NK-92 treated with Interleukin-12 subunit alpha and Interleukin-12 subunit beta, amount 100 ng/mL, for 24 hours (cell line): ENCODE results near the gene SLC30A7.
A peak's percentile ranks its signal among the peaks of the same experiment; 100 is the strongest.
"Not testable (repeated sequence)": the region's sequence is repeated elsewhere in the genome, so short reads cannot be mapped to it uniquely, and the experiment has no call there.

Source experiments
- DNase-seq: peaks from one replicate; lab custom pipeline; 2025; lab: John Stamatoyannopoulos, UW

Gene SLC30A7

DNA sequence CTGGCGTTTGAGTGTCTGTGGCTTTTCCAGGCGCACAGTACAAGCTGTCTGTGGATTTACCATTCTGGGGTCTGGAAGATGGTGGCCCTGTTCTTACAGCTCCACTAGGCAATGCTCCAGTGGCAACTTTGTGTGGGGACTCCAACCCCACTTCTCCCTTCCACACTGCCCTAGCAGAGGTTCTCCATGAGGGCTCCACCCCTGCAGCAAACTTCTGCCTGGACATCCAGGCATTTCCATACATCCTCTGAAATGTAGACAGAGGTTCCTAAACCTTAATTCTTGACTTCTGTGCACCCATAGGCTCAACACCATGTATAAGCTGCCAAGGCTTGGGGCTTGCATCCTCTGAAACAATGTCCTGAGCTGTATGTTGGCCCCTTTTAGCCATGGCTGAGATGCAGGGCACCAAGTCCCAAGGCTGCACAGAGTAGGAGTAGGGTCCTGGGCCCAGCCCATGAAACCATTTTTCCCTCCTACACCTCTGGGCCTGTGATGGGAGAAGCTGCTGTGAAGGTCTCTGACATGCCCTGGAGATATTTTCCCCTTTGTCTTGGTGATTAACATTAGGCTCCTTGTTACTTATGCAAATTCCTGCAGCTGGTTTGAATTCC, 5.9 kb upstream of the SLC30A7 start:
- DNase-seq: not testable (repeated sequence)

DNA sequence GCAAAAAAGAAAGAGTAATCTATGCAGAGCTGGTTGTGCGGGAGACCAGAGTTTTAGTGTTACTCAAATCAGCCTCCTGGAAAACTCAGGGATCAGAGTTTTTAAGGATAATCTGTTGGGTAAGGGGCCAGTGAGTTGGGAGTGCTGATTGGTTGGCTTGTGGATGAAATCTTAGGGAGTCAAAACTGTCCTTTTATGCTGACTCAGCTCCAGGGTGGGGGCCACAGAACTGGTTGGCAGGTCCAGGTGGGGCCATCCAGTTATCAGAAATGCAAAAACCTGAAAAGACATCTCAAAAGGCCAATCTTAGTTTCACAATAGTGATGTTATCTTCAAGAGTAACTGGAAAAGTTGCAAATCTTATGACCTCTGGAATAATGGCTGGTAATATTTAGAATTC, 4.5 kb upstream of the SLC30A7 start:
- no peak for DNase-seq

DNA sequence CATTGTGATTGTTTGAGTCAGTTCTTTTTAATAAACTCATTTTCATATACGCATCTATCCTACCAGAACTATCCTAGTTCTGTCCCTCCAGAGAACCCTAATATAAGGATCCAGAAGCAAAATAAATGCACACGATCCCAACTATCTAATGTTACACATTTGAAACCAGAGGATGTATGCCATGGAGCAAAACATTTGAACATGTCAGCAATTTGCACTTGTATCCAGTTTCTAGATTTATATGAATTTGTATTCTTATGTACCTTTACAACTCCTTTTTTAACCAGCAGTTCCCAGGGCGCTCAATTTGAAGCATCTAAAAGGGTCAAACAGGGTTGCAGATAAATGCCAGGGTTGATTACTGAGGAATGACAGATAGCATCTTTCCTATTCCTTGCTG, 3.3 kb upstream of the SLC30A7 start:
- no peak for DNase-seq

DNA sequence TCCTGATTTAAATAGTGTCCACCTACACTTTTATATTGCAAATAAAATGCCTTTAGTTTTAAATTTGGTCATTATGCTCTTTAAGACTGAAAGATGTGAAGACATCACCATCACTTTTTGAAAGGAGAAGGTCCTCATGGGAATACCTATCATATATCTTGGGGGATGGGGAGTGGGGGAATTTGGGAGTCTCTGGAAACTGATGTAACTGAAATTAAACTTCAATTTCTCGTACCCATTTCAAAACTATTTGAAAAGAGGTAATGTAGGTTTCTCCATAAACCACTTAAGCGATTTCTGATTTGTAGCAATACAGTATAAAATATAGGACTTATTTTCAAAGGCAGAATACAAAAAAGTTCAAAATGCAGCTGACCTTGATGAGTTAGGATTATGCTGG, 2.2 kb upstream of the SLC30A7 start:
- no peak for DNase-seq

DNA sequence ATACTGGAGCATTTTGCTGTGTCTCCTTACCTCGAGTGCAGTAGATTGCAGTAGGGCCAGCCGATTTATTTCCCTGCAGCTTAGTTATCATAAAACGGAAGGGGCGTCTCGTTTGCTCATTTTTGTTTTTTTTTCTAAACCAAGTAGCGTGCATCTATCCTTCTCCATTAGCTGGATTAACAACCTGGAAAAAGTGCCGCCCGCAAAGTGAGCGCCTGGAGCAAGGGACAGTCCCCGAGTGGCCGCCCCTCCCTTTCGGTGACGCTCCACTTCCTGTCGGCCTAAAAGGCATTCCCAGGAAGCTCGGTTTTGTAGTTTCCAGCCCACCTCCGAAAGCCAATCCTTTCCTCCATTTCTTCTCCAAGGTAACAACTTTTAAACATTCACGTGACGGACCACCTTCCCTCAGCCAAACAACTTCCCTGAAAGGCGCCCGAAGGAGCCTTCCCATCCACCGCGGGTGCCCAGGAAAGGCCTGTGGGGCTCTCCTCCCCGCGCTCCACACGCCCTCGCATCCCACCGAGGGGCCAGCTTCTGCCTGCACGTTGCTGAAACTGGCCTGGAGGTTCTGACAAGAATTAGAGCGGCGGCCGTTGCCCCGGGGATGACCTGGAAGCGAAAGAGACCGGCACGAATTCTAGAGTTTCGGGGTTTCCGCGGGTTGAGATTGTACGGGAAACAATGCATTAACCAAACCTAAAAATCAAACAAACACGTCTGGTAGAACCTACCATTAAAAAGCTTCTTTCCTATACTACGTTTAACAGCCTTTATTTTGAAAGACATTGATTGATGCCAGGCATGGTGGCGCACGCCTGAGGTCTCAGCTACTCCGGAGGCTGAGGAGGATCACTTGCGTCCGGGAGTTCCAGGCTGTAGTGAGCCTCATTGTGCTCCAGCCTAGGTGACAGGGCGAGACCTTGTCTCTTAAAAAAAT, 1.0 kb upstream of the SLC30A7 start, which contains the start of gene EXTL2:
Gene EXTL2 (minus strand): TSS at position 240 of the 937 bp plus-strand sequence. CDS start 6,085 bp downstream, outside the sequence.
- peak; percentile 62 for DNase-seq

DNA sequence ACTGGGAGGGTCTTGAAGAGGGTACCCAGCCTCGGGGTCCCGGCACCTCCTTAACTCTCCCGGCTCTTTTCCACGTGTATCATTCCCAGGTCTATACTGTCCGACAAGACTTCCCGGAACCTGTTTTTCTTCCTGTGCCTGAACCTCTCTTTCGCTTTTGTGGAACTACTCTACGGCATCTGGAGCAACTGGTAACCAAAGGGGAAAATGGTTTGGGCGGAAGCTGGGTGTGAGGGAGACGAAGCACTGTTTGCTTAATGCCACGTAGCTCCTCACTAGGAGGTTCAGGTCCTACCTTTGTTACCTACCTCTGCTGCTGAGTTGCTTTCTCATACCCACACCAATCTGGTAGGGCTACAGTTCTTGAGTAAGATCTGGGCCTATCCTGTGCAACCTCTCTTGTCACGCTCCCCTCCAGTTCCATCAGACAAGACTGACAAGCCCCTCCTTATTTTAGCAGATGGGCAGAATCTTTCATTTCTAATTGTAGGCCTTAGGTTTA, 642 bp downstream of the SLC30A7 start:
- DNase-seq: peak; percentile 21

DNA sequence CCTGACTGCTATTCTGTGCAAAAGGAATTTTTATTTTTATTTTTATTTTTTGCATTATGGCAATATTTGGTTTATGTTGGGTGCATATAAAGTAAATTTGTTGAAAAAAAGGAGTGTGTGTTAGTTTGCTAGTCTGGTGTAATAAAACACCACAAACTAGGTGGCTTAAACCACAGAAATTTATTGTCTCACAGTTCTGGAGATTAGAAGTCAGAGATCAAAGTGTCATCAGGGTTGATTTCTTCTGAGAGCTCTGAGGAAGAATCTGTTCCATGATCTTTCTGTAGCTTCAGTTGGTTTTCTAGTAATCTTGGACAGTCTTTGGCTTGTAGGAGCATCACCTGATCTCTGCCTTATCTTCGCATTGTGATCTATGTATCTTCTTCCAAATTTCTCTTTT, 6.5 kb downstream of the SLC30A7 start:
- no peak for DNase-seq

DNA sequence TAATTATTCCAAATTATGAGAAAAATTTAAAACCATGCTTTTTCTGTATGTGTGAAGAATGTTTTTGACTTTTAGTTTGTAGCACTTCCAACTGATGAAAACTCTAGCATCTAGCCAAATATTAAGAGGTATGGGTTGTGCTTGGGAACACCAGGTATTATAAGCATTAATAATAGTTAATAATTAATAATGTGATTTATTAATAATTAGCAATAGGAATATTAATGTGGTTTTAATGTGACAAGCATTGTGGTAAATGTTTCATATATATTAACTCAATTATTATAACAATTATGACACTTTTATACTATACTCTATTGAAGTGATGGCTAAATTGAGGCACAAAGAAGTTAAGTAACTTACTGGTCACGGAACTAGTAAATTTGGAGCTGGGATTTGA, 7.9 kb downstream of the SLC30A7 start:
- no peak for DNase-seq

DNA sequence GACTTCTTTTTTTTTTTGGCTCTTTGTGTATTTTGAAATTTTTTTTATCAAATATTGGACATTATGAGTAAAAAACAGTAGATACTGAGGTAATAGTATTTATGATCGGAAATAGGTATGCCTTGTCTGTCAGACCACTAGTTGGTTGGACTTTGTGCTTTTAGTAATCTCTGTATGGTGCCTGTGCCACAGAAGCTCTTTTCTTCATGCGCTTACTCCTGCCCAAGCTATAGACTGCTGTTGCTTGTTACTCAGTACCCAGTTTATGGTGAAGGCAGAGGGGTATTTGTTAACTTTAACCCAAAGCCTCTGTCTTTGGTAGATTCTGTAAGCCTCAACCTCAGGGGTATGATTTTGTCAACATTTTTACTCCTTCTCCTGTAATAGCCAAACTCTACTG, 8.6 kb downstream of the SLC30A7 start:
- DNase-seq: no peak

DNA sequence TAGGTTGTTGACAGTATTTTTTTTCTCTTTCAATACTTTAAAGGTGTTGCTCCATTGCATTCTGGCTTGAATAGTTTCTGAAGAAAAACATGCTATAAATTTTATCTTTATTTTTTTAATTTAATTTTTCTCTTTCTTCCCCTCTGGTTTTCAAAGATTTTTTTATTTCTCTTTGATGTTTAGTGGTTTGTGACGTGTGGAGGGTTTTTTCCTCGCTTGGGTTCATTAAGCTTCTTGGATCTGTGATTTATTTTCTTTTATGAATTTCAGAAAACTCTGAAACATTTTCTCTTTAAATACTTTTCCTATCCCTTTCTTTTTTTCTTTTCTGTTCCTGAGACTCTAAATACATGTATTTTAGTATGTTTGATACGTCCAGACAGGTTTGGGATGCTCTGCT, 9.3 kb downstream of the SLC30A7 start:
- no peak for DNase-seq

DNA sequence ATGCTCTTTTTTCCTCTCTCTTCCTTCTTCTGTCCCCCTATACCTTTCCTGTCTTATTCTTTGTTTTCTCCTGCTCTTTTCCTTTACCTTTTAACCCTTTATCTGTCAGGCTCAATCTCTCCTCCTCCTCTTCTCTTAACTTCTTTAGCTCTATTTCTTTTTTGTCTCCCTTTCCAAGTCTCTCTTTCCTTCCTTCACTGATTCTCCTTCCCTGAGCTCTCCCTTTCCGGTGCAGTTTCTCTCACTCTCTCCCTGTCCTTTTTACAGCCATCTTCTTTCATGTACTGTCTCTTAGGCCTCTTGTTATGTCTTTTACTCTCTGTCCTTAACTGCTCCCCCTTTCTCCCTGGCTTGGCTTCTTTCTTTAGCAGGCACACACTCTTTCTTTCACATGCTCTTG, 12.0 kb downstream of the SLC30A7 start:
- DNase-seq: no peak

DNA sequence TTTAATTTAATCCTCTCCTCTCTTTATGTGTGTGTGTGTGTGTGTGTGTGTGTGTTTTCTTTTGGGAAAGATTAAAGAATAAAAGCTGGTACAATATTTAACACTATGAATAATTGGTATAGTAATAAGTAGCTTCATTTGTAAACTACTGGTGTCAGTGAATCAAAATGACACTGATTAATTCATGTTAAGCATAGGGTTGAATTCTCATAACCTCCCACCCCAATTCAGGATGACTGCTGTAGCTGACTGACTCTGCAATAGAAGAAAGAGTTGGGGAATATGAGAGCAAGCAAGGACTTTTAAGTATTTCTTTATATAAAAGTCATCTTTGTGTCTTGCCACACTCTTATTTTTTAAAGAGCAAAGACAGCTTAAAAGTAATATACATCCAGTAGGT, 13.1 kb downstream of the SLC30A7 start:
- DNase-seq: no peak

DNA sequence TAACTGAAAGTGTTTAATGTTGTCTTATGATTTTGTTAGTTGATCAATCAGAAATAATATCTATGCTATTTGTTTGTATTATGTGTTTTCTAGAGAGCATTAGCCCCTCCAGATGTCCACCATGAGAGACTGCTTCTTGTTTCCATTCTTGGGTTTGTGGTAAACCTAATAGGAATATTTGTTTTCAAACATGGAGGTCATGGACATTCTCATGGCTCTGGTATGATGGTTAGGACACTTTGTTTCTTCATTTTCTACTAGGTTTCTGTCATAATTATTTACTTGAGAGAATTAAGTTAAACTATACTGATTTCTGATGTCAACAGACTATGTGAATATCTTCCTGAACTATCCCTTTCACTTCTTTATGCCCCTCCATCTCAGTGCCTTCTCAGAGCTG, 16.1 kb downstream of the SLC30A7 start:
- no peak for DNase-seq

DNA sequence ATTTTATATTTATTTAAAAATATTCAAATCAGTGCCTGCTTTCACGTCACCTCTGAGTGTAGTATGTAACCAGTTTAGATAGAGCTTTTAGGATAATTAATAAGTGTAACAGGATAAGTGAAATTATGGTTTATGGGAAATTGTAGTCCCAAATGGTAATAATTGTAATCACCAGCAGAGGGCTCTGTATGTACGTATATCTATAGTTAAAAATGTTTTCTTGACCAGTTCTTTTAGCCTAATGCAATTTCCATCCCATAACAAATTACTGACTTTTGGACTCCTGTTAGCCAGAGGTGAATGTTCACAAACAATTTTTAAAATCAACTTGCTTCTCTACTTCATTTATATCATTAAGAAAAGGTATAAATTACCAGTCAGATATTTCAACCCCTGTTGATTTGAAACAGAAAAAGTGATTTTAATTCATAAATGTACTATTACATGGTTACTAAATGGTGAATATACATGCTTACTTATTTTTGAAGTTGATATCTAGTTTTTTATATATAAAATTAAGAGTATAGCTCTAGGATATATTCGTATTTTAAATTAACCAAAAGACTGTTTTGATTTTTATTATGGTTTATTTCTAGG, 25.3 kb downstream of the SLC30A7 start:
- DNase-seq: no peak

DNA sequence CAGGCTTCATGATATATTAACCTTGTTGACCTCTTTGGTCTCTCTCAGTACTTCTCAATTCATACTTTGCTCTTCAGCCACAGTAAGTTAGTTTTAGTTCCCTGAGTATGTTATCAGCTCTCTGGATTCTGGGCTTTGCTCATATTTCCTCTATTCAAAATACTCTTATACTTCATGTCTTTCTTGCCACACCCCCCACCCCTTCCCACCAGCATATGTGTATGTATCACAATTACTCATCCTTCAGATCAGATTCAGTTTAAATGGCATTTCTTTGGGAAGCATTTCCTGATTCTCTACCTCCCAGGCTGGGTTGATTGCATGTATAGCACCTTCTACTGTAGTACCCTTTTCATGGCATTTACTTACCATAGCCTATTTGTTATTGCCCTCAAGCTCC, 28.3 kb downstream of the SLC30A7 start:
- no peak for DNase-seq

DNA sequence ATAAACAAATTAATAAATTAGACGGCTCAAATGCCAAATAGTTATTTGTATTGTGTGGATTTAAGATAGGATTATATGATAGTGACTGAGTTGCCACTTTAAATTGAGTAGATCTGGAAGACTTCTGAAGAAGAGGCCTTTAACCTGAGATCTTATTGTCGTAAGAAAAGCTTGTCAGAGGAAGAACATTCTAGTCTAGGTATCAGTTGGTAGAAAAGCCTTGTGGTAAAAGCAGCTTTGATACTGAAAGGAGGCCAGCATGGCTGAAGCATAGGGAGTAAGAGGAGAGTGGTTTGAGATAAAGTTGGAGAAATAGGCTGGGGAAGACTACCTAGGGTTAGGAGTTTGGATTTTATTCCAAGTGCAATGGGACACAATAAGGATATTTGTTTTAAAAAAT, 29.1 kb downstream of the SLC30A7 start:
- DNase-seq: no peak

DNA sequence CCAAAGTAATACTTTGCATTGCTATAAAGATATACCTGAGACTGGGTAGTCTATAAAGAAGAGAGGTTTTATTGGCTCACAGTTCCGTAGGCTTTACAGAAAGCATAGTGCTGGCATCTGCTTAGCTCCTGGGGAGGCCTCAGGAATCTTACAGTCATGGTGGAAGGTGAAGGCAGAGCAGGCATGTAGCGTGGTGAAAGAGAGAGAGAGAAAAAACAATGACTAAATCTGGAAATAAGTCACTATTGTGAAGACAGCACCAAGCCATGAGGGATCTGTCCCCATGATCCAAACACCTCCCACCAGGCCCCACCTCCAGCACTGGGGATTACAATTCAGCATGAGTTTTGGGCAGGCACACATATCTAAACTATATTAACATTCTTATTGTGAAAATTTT, 30.4 kb downstream of the SLC30A7 start:
- DNase-seq: no peak

DNA sequence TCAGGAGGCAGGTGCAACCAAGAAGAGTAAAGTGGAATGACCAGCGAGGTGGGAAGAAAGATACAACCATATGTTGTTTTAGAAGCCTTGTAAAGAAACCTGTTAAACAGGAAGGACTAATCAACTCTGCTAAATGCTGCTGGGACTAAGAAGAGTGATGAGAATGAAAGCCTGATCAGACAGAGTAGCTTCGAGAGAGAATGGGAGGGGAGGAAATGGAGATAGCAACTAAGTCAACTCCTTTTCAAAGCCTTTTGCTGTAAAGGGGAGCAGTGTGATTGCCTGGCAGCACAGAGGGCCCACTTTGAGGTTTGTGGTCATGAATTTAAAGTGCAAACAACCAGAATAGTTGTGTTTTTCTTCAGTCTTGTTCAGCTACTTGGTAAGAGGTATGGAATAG, 31.4 kb downstream of the SLC30A7 start:
- DNase-seq: no peak

DNA sequence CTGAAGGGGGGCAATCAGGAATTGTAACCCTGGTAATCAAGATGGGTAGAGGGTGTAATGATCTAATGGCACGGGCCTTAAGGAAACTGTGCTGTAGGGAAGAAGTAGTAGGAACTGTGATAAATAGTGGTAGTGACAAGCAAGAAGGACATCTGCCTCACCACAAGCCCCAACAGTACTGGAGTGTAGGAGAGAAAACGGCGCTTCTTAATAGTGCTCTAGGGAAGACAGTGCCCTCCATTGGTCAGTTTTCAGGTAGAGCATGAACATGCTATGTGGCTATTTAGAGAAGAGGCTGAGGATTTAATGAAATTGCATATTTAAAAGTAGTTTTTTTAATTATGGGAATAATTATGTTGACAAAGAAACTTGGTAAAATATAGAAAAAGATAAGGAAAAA, 32.2 kb downstream of the SLC30A7 start:
- no peak for DNase-seq

DNA sequence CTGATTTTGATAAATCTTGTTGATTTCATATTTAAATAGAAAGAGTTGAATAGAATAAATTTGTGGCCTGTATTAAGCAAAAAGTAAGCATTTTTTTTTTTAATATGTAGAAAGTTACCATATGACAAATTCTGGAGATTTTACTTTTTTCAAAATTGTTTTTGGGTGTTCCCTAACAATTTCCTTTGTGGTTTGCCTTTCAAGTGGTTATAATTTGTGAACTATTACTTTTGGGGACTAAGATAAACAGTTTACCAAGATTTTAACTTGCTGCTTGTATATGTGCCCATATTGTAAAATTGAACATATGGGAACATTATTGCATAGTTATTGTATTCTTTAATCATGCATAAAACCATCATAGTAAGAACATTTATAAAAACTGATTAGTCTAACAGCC, 34.6 kb downstream of the SLC30A7 start:
- no peak for DNase-seq

DNA sequence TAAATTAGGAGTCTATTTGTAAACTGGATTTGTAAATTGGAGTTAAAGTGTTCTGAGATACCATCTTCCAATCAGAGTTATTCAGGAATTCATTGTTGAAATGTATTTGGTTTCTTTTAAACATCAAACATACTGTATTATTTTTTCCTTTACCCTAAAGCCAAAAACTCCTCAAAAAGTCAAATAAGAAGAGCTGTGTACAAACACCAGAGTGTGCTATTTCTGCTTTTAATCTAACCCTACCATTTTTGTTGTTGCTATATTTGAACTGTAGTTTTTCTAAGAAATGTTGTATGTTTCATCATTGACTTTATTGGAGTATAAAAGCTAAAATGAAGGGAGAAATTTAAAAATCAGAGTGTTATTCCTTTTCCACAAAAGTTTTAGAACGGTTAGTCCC, 35.8 kb downstream of the SLC30A7 start:
- no peak for DNase-seq

DNA sequence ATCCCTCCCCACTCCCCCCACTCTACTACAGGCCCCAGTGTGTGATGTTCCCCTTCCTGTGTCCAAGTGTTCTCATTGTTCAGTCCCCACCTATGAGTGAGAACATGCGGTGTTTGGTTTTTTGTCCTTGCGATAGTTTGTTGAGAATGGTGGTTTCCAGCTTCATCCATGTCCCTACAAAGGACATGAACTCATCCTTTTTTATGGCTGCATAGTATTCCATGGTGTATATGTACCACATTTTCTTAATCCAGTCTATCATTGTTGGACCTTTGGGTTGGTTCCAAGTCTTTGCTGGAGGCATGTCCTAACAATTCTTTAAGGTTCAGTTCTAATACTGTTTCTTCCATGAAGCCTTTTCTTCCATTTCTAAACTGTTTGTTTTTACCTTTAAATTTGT, 37.7 kb downstream of the SLC30A7 start:
- DNase-seq: not testable (repeated sequence)
